Mucosa of descending colon (tissue), 3 donors: ENCODE data around the gene ZNF415. TPM values are rescaled to one million over a fixed set of nuclear protein-coding genes. Genes with fewer than 3 reads are reported as not detected.

Source experiments
- ATAC-seq: fragments of 200-7000 bp; cut with Tn5 transposase; one replicate; pipeline ENCODE4 v1.9.1; 2020; ENCODE audit warnings: mild to moderate bottlenecking, moderate library complexity
- DNase-seq, 3 donors: peaks; one replicate each; pipeline ENCODE4 v3.0.0-alpha.2; 2020
- H3K36me3 ChIP-seq: fragments of 200-600 bp; one replicate; pipeline ENCODE4 v1.8.0; 2021; ENCODE audit warnings: low read depth, mild to moderate bottlenecking
- H3K4me1 ChIP-seq: fragments of 200-600 bp; one replicate; pipeline ENCODE4 v1.8.0; 2021; ENCODE audit warnings: low read depth, mild to moderate bottlenecking
- H3K4me3 ChIP-seq: fragments of 200-600 bp; one replicate; pipeline ENCODE4 v1.8.0; 2021; ENCODE audit warnings: mild to moderate bottlenecking
- H3K9me3 ChIP-seq: fragments of 200-600 bp; one replicate; pipeline ENCODE4 v1.8.0; 2021; ENCODE audit warnings: mild to moderate bottlenecking
- CTCF ChIP-seq: fragments of 200-600 bp; IDR thresholded peaks from one replicate; pipeline ENCODE4 v1.8.0; 2022; ENCODE audit warnings: antibody characterized with exemption, mild to moderate bottlenecking
- intact Hi-C, 2 donors: fragments of 100-400 bp; cut with DNase I in 1 of 2; cut with micrococcal nuclease in 1 of 2; formaldehyde crosslinking; loops; one replicate each; pipeline versions ENCODE4 v1.11.0 to v1.11.1; 2022; cut with DNase I, micrococcal nuclease
- long read RNA-seq, 2 donors: library from polyadenylated mRNA; unstranded; transcript quantifications; one replicate each; pipeline ENCODE4 v2.0.0, GENCODE V29; 2019 to 2021
- total RNA-seq, 3 donors: library from RNA; stranded (reverse); fragmentation: NEBNext Ultra II Directional in 2 of 3; extraction: Animal tissue kit (Norgen Biotek cat#: 25700) in 2 of 3; gene quantifications; one replicate each; pipeline versions ENCODE4 v1.2.1 to v1.2.4, GENCODE V29; 2021 to 2023
- donor health status: DM: no; HTN: no; CAD: no; lungs with moderate emphysema.
- donor health status: DM: no; HTN: no; CAD: no.
- donor health status: DM: no; HTN: yes; CAD: no.

ZNF415 gene
- total RNA-seq, result 10 to 100 TPM in 1 of 3 donors, 1 to 10 TPM in 2; 5.3 to 14.0 (median 6.6) TPM
- long read RNA-seq, donor 1, partial matches to known transcripts, result 0 of 5 reads
- long read RNA-seq, donor 1, other reads (novel, unspliced or antisense), result 4 of 5 reads
- long read RNA-seq, donor 2, partial matches to known transcripts, result 0 of 1 reads
- long read RNA-seq, donor 2, other reads (novel, unspliced or antisense), result 1 of 1 reads

GRCh38 chr19:53132141-53132991 is at the start of gene ZNF415:
TSS of gene ZNF415 (minus strand) at chr19:53132910. CDS start at chr19:53122676, 10,234 bp downstream.
- intact Hi-C loops, result no loop called here
- Histone ChIP-seq H3K4me3 (peak within 1 kb of the TSS; percentile 33), H3K9me3 (peaks cover 25% of the 10 kb centered on the region), H3K4me1 (peaks cover 6% of the 10 kb centered on the region), H3K36me3 (no peaks in the 10 kb centered on the region)
- DNase-seq (peak; percentile 80 to 88 (median 85)), ATAC-seq (peak; percentile 96)
- no peak for TF ChIP-seq CTCF

- ATAC-seq (no peak), DNase-seq (no peak)
- TF ChIP-seq CTCF, result no peak
- intact Hi-C loops, result no loop called here
- no peaks in the 10 kb centered on the region for H3K36me3 ChIP-seq
- no peak overlapping the region for H3K4me3 ChIP-seq
- peaks cover 18% of the 10 kb centered on the region for H3K9me3 ChIP-seq
- H3K4me1 ChIP-seq, result no peaks in the 10 kb centered on the region
Observed at GRCh38 chr19:53182202-53182601, 49.5 kb upstream of the ZNF415 start.

- Histone ChIP-seq H3K9me3 (peaks cover 41% of the 10 kb centered on the region), H3K36me3 (no peaks in the 10 kb centered on the region), H3K4me1 (no peaks in the 10 kb centered on the region), H3K4me3 (no peak overlapping the region)
- no peak for TF ChIP-seq CTCF
- DNase-seq (no peak), ATAC-seq (no peak)
- intact Hi-C loops, result no loop called here
Observed at GRCh38 chr19:53177986-53178385, 45.3 kb upstream of the ZNF415 start.

- Histone ChIP-seq H3K36me3 (no peaks in the 10 kb centered on the region), H3K4me3 (no peak overlapping the region), H3K4me1 (no peaks in the 10 kb centered on the region), H3K9me3 (peaks cover 53% of the 10 kb centered on the region)
- DNase-seq (no peak), ATAC-seq (no peak)
- intact Hi-C loops, result no loop called here
- TF ChIP-seq CTCF, result no peak
Observed at GRCh38 chr19:53172889-53173288, 40.2 kb upstream of the ZNF415 start.

- no peak overlapping the region for H3K4me3 ChIP-seq
- H3K9me3 ChIP-seq, result peaks cover 82% of the 10 kb centered on the region
- DNase-seq (no peak), ATAC-seq (no peak)
- no peaks in the 10 kb centered on the region for H3K36me3 ChIP-seq
- TF ChIP-seq CTCF, result no peak
- H3K4me1 ChIP-seq, result no peaks in the 10 kb centered on the region
- intact Hi-C loops, result no loop called here
Observed at GRCh38 chr19:53165691-53166091, 33.0 kb upstream of the ZNF415 start.
